HL-60/S4 (cell line): ENCODE results near the gene VASP.

ENCODE experiments used
- in situ Hi-C: fragments of 300-500 bp; cut with MboI; formaldehyde crosslinking; loops from 2 replicates; pipeline ENCODE4 v1.14.3; 2022; ENCODE audit warnings: low sequenced_read_pairs

VASP gene

DNA sequence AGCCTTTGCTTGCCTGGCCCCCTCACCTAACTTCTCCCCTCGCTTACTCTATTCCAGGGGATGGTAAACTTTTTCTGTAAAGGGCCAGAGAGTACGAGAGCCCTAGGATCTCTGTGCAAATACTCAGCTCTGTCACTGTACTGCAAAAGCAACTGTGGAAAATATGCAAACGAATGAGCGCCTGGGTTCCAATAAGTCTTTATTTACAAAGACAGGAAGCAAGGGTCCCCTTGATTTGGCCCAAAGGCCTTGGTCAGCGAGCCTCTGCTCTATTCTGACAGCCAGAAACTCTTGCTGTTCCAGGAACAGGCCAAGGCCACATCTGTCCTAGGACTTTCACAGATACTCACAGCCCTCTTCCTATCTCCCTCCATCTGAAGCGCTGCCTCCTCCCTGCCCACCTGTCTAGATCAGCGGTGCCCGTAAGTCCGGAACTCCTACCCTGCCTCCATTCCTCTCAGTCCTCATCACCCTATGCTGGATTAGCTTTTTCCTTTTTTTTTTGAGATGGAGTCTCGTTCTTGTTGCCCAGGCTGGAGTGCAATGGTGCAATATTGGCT lies 40.0 kb downstream of the VASP start:
- in situ Hi-C loops, result no loop called here

DNA sequence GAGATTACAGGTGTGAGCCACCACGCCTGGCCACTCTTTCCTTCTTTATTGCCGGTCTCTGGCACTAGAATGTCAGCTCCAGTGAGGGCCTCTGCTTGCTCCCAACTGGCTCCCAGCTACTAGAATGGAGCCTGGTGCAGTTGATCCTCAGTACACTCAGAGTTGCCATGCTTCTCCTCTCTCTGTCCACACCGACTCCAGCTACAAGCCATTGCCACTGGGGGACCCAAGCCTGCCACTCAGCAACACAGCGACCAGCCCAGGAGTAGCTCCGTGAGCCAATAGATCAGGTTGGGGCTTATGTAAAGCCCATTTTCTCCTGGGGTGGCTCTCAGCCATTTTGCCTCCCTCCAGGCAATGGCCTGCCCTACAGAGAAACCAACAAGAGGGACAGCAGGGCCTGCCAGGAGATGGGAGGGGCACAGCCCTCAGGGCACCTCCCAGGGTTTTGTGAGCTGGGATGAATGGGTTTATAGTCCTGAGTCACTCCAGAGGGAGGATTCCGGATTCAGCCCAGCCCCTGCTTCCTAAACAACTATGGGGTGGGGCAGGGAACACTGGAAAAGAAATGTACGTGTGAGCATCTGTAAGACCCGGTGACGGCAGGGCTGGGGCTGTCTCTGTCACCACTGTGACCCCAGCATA lies 40.8 kb downstream of the VASP start:
- in situ Hi-C loops, result no loop called here

DNA sequence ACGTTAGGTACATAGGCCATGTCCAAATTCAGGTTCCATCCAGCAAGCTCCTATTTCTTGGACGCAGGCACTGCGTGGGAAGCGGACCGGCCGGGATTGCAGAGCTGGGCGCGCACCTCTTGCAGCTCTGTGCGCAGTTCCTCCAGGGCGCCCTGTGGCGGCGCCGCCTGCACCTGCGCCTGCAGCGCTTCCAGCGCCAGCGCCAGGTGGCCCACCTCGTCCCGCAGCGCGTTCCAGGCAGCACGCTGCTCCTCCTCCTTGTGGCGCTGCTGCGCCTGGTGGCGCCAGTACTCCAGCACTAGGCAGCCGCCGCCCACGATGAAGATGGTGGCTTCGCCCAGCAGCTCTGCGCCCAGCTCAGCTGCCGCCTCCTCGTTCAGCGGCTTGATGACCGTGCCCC lies 46.2 kb downstream of the VASP start:
- in situ Hi-C loops, result no loop called here

DNA sequence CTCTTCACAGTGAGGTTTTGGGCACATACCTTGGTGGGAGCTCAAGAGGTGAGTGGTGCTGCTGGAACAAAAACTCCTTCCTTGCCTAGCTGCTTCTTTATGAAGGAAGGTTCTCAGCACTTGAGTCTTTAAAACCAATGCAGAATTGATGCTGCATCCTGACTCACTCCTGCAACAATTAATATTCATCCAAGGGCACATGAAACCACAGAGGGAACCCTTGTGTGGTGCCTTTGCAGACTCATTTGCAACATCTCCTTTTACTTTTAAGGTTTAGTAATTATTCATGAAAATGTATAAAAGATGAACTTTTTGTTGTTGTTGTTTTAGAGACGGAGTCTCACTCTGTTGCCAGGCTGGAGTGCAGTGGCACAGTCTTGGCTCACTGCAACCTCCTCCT lies 47.2 kb downstream of the VASP start:
- in situ Hi-C loops, result no loop called here

GRCh38 chr19:45556835-45557234 lies 49.6 kb downstream of the VASP start:
- in situ Hi-C loops, result no loop called here

GRCh38 chr19:45558399-45558878 lies 51.2 kb downstream of the VASP start:
- in situ Hi-C loops, result no loop called here

GRCh38 chr19:45560038-45560437 lies 52.8 kb downstream of the VASP start:
- in situ Hi-C loops, result loop anchor here (5.0 kb wide), 1 partner anchor 68 kb away; no protein-coding TSS in a partner anchor

- in situ Hi-C loops, result loop anchor here (5.0 kb wide), 1 partner anchor 68 kb away; no protein-coding TSS in a partner anchor
These were observed 53.4 kb downstream of the VASP start for GRCh38 chr19:45560686-45561085.

GRCh38 chr19:45564131-45564780 lies 57.0 kb downstream of the VASP start:
- in situ Hi-C loops, result loop anchor here (5.0 kb wide), 1 partner anchor 72 kb away; no protein-coding TSS in a partner anchor

DNA sequence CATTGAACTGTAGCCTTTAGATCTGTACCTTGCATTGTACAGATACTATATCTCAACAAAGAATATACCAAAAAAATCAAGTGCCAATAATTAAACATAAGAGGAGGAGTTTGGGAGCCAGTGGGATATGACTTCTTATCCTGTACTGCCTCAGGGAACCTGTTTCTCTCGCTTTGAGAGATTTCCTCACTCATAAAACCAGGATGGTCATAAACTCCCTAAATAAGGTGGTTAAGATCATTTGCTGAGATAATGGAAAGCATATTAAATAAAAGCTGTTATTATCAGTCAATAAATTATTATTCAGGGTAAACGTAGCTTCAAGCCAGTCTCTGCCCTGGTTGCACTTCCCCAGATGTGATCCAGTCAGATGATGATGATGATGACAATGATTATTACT lies 60.3 kb downstream of the VASP start:
- in situ Hi-C loops, result no loop called here

GRCh38 chr19:45568732-45569131 lies 61.5 kb downstream of the VASP start:
- in situ Hi-C loops, result no loop called here

DNA sequence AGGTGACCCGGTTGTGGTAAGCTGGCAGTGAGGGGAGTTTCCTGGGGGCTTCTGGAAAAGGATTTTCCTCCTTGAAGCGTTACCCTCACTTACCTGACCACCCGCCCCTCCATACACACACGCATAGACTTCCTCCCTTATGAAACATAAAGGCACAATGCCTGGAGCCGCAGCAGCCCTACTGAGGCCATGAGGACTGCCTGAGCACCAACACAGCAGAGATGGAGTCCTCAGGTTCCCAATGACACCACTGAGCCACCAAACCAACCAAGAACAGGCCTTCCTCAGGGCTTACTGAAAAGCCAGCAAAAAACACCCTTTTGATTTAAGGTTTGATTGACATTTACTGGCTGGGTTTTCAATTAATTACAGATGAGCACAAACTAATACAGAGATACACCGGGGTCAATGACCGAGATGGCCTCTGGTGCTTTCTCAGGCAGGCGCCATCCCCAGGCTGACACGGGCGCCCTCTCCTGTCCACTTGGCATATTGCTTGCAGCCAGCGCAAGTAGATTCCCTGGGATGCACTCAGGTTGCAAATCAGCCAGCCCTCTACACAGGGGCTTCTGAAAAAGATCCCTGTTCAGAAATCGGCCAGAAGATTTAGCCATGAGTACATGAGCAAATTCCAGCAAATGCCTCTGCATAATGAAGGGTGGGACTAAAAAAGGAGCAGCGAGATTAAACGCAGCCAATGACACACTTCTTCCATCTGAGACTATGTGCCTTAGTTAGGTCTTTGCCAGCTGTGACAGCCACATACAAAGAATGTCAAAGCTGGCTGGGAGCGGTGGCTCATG lies 62.5 kb downstream of the VASP start:
- in situ Hi-C loops, result no loop called here

GRCh38 chr19:45571457-45572220 lies 64.4 kb downstream of the VASP start:
- in situ Hi-C loops, result no loop called here

DNA sequence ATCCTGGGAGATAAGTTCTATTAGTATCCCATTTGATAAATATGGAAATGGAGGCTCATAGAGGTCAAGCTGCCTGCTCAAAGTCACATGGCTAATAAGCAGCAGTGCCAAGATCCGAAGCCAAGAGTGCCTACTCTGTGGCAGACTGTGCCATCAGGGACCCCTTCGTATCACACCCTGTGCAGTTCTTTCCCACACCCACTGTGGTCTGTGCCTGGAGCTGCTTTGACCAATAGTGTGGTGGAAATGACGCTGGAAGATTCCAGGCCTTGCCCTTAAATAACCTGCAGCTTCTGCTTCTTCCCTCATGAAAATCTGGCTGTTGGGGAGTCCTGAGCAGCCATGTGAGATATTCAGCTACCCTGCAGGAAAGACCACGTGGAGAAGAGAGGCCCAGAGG lies 67.2 kb downstream of the VASP start:
- in situ Hi-C loops, result no loop called here

DNA sequence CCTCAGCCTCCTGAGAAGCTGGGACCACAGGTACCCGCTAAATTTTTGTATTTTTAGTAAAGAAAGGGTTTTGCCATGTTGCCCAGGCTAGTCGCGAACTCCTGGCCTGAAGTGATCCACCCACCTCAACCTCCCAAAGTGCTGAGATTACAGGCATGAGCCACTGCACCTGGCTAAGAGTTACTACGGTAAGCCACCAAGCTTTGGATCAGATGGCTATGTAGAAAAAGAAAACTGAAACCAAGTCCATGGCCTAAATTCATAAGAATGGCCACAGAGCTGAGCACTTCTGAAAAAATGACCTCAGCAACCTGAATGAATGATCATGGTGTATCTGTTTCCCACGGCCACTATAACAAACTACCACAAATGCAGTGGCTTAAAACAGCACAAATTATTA lies 67.9 kb downstream of the VASP start:
- in situ Hi-C loops, result no loop called here
